Measurements from ENCODE around the gene PYGB.

Gene PYGB

GRCh38 chr20:25247956-25248785 lies at the start of gene PYGB:
TSS of gene PYGB (plus strand) at chr20:25248085. CDS start at chr20:25248179, 94 bp downstream.
- peak; percentile 75 for DNase-seq (ENCODE audit: low read depth)

DNA sequence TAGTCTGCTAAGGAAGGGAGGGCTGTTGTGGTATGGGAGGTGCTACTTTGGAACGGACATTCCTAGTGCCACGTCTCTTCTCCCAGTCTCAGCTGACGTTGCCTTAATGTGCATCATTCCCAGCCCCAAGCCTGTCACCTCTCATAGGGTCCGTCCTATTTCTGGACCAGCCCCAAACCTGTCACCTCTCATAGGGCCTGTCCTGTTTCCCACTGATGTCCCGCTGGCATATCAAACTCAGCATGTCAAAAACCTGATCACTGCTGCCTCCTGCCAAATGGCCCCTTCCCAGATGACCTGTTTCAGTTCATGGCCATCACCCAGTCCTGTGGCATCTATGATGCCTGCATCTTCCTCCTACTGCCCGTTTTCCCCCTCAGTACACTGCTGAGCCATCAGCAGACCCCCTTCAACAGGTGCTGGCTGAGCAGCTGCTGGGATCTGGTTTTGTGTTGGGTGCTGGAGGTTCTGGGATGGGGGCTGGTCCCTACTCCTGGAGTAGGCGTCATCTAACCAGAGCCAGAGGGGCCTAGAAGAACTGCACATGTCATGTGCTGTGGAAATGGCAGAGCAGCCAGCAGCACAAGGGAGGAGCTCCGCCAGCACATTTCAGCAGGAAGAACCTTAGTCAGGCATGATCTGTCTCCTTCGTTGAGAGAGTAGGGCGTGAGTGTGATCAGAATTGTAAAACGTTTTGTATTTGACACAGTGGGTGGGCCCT lies 49.1 kb upstream of the PYGB start:
- DNase-seq (ENCODE audit: low read depth), result no peak

DNA sequence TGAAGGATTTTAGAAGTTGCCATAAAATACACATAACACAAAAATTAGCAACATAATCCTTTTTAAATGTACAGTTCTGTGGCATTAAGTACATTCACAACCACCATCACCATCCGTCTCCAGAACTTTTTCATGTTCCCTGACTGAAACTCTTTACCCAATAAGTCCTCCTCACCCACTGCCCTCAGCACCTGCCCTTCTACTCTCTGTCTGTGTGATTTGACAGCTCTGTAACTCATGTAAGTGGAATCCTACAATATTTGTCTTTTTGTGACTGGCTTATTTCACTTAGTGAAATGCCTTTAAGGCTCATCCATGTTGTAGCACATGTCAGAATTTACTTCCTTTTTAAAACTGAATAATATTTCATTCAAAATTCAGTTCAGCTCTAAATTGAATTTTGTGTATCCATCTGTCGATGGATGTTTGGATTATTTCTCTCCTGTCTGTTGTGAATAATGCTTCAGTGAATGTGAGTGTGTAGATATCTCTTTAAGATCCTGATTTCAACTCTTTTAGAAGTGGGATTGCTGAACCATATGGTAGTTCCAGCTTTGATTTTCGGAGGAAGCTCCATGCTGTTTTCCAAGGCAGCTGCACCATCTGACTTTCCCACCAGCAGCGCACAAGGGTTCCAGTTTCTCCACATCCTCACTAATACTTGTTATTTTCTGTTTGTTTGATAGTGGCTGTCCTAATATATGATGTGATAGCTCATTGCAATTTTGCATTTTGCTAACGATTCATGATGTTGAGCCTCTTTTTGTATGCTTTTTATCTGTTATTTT lies 48.2 kb upstream of the PYGB start:
- DNase-seq (ENCODE audit: low read depth), result no peak

DNA sequence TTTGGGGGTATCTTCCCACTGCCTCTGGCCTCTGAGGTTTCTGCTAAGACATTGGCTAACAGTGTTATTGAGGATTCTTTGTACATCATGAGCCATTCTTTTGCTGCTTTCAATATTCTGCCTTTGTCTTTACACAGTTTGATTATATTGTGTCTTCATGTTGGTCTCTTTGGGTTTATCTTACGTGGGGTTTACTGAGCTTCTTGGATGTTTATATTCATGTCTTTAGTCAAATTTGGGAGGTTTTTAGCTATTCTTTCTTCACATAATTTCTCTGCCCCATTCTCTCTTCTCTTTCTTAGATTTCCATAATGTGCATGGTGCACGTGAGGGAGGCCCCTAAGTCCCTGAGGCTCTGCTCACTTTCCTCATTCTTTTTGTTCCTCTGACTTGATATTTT lies 44.8 kb upstream of the PYGB start:
- DNase-seq (ENCODE audit: low read depth), result no peak

DNA sequence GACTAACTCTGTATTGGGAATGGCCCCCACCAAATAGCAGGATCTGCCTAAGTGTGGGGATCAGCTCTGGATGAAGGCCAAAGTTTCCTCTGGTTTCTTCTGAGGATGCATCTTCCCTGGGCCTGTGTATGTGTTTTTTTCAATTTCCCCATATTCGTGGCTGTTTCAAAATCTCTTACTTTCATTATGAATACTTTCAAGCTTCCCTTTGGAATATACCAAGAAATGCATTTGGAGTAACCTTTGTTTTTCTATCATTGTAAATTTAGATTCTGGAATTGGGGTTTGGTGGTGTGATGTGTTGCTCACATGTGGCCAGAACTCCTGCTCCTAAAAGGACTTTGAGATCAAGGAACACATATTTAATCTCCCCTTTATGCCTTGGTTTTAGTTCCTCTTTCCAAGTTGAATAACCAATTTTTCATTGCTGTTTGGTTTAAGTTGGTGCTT lies 44.0 kb upstream of the PYGB start:
- DNase-seq (ENCODE audit: low read depth), result no peak

DNA sequence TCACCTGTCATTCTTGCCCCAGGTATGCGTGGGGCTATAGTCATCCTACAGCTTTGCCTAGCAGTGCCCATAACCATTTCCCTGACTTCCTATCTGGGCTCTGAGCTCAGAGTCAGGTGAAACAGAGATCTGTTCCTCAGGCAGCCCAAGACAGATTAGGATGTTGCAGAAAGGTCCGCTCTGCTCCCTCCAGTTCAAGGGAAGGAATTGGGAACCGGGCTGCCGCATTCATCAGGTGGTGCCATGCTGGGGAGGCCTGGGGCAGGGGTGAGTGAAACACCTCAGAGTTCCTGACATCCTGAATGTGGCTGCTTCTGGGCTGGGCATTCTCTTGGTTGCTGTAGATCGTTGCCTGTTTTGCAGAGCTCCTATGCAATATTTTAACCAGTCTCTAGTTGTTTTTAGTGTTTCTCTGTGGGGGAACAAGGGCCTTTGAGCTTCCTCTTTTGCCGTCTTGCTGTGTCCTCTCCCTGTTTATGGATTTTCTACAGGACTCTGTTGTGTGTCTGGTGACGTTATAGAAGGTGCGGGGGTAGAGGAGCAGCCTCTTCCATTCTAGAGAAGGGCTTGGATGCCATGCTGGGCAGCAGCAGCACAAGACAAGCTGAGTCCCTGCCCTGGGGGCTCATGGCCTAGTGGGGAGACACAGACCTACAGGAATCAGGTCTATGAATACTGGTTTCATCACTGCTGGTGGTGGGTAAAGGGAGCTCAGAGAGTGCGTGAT lies 43.2 kb upstream of the PYGB start:
- DNase-seq (ENCODE audit: low read depth), result no peak

DNA sequence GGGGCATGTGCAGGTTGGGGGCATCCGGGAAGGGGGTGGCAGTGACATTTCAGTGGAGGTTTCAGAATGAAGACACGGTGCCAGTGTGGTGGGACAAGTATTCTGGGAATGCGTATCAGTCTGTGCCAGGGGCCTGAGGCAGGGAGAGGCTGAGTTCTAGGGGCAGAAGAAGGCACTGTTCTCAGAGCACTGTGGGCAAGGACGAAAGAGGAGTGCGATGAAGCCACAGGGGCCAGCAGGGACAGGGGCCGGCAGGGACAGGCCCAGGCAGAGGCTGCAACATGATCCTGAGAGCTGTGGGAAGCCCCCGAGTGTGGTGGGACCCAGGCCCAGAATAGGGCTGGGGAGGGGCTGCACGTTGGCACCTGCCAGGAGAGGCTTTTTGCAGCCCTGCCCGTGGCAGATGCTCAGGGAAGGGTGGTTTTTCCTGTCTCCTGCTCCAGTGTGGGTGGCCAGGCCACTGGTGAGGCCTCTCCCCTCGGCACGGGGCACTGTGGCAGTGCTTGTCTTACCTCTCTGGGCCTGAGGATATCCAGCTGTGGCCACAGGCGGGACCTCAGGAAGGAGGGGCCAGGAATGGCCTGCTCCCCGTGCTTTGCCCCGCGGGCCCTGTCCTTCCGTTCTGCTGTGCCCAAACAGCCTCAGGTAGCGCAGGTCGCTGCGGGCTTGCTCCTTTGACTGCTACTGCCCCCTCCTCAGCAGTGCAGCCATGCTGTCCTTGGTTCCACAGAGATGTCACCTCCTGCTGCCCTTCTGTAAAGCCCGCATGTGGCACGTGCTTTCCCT lies 42.4 kb upstream of the PYGB start:
- DNase-seq (ENCODE audit: low read depth), result no peak

GRCh38 chr20:25206063-25206403 lies 41.9 kb upstream of the PYGB start:
- no peak for DNase-seq (ENCODE audit: low read depth)

- no peak for DNase-seq (ENCODE audit: low read depth)
Observed at GRCh38 chr20:25206548-25206947, 41.3 kb upstream of the PYGB start.

DNA sequence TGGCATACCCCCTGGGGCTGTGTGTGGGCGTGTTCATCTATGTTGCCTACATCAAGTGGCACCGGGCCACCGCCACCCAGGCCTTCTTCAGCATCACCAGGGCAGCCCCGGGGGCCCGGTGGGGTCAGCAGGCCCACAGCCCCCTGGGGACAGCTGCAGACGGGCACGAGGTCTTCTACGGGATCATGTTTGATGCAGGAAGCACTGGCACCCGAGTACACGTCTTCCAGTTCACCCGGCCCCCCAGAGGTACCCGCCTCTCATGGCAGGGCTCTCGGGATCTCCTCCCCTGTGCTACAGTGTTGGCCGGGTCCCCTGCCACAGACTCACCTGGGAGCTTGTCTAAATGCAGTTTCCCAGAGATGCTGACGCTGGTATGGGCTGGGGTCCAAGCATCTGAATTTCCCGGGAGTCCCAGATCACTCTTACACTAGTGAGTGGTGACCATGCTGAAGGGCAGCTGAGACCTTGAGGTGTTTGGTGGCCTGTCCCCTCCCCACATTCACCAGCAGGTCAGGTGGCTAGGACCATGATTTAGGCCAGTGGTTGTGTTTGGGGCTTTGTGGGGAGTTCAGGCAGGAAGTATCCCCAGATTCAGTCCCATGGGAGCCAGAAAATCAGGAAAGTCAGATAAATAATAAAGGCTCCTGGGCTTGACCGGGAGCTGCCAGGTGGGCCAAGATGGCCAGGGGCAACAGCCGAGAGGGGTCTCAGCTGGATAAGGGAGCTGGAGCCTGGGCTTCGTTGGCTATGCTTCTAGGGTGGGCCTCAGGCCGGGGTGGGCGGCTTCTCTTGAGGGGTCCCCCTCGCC lies 40.5 kb upstream of the PYGB start:
- DNase-seq (ENCODE audit: low read depth), result no peak

DNA sequence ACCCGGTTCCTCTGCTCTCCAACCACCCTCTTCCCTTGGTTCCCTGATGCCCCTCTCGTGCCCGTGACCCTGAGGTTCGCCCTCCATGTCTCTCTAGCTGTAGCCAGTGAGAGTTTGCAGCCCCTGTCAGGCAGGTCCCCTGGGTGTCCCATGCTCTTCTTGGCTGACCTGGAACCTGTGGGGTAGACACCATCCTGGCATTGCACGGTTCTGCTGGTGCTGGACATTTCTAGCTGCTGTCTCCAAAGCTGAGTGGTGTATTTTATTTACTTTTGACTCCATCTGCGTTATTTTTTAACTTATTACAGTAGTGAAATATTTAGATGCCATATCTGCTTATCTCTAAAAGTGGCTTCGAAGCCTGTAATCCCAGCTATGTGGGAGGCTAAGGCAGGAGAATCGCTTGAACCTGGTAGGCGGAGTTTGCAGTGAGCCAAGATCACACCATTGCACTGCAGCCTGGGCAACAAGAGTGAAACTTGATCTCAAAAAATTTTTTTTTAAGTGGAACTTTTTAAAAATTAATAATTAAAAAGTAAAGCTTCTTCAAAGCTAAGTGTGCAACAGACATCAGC lies 39.8 kb upstream of the PYGB start:
- DNase-seq (ENCODE audit: low read depth), result no peak

DNA sequence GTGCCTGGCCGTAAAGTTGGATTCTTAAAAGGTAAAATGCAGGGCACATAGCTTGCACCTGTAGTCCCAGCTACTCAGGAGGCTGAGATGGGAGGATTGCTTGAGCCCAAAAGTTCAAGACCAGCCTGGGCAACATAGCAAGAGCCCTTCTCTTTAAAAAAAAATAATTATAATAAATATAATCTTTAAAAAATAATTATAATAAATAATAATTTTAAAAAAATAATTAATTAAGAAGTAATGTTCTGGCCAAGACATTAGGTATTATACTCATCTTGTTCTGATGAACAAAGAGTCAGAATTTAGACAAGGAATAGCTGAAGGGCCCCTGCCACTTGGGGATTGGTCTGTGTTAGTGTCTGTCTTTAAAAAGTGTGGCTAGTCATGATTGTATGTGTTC lies 38.5 kb upstream of the PYGB start:
- no peak for DNase-seq (ENCODE audit: low read depth)

- no peak for DNase-seq (ENCODE audit: low read depth)
Observed at GRCh38 chr20:25209911-25210310, 38.0 kb upstream of the PYGB start.

DNA sequence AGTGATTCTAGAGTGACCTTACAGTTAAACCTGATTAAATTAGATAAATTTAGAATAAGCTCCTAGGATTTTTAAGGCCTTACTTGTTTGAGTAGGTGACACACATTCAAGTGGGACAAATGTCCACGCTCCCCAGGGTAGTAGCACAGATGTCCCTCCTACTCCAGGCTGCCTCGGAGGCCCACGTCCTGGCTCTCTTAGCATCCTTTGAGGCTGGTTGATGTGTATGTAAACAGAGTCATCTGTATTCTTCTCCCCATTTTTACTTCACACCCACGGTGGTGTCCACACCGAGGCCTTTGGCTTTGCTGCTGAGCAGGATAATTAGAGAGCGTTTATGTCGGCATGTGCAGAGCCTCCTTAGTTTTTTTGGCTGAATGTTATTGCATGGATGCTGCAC lies 36.6 kb upstream of the PYGB start:
- no peak for DNase-seq (ENCODE audit: low read depth)

DNA sequence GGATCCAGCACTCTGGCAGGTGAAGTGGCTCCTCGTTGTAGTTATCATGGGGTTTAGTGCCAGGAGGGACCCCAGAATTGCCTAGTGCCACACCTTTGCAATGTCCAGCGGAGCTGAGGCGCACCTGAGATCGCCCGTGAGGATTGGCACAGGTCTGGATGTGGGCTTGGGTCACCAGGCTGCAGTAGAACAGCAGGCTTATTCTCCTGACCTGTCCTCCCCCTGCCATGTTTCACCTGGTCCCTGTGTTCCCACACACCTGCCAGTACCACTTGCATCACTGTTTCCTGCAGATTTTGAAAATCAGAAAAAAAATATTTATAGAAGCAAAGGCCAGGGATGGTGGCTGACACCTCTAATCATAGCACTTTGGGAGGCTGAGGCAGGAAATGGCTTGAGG lies 35.6 kb upstream of the PYGB start:
- DNase-seq (ENCODE audit: low read depth), result no peak

DNA sequence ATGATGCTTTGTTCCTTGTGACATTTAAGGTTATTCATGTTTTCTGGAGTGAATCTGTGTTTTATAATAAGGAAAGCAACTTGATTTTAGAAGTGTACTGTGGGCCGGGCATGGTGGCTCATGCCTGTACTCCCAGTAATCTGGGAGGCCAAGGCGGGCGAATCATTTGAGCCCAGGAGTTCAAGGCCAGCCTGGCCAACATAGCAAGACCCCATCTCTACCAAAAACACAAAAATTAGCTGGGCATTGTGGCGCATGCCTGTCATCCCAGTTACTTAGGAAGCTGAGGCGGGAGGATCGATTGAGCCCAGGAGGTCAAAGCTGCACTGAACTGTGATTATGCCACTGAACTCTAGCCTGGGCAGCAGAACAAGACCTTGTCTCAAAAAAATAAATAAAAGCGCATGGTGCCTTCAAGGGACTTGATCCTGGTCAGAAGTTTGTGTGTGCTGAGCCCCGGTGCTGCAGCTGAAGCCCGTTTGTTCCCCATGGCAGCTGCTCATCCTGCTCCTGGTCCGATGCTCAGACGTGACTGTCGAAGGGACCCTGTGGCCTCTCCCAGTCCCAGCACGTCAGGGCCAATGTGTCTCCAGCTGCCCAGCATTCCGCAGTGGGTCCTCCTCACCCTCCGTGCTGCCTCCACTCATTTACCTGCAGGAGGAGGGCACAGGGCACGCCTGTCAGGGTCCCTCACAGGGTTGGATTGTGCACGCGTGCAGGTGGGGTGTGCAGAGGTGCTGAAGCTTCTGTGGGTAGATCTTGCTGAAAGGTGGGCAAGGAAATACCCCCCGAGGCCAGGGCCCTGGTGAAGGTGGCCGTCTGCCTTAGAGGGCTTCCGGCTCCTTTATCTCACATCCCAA lies 34.1 kb upstream of the PYGB start:
- DNase-seq (ENCODE audit: low read depth), result no peak

DNA sequence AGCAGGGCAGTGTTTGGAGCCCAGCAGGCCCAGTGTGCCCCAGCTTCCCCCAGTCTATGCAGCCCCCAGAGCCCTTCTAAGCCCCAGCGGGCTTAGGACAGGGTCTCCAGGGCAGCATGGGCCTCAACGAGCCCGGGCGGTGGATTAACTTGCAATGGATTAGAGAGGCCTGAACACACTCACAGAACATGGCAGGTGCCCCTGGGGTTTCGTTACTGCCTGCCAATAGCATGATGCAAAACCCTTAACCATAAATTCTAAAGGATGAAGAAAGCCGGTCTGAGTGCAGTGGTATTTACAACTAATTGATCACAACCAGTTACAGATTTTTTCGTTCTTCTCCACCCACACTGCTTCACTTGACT lies 33.5 kb upstream of the PYGB start:
- no peak for DNase-seq (ENCODE audit: low read depth)

- no peak for DNase-seq (ENCODE audit: low read depth)
Observed at GRCh38 chr20:25214819-25215218, 33.1 kb upstream of the PYGB start.

DNA sequence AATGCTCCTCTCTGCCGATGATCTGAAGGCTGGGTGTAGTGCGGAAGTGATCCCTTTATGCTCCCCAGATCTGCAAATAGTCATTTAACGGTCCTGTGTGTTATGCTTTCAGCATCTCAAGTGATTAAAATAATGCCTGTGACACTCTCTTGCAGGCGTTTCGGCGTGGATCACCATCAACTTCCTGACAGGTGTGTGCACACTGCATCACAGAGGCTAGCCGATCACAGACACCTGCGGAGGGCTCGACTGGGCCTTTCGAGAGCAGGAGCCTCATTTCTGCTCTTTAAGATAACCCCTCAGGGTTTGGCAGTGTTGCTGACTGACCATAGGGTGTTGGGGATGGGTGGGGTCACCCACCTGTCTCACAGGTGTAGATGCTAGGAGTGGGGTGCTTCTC lies 32.4 kb upstream of the PYGB start:
- no peak for DNase-seq (ENCODE audit: low read depth)
